Activated CD8-positive, alpha-beta T cell treated with anti-CD3 and anti-CD28 coated beads for 36 hours (primary cell): ENCODE measurements around the gene RFX2. TPM values are rescaled to one million over a fixed set of nuclear protein-coding genes. Genes with fewer than 3 reads are reported as not detected.

Experiments used
- ATAC-seq: fragments of 200-7000 bp; cut with Tn5 transposase; one replicate; pipeline ENCODE4 v1.10.0; 2021; ENCODE audit warnings: mild to moderate bottlenecking, moderate library complexity
- CTCF ChIA-PET: fragments of 350-600 bp; sonication (Branson Sonifier 250); formaldehyde crosslinking; loops from one replicate; lab custom pipeline; 2021; ENCODE audit warnings: antibody characterized with exemption; lab: Charles Lee
- POLR2A ChIA-PET: fragments of 350-600 bp; sonication (Branson Sonifier 250); formaldehyde crosslinking; loops from one replicate; lab custom pipeline; 2021; ENCODE audit warnings: antibody characterized with exemption; lab: Charles Lee
- DNase-seq: peaks from one replicate; pipeline ENCODE4 v3.0.0-alpha.2; 2020
- H3K27ac Mint-ChIP-seq: one replicate; pipeline ENCODE4 v1.8.0; 2021; ENCODE audit warnings: mild to moderate bottlenecking, mixed read lengths
- H3K27me3 Mint-ChIP-seq: one replicate; pipeline ENCODE4 v1.8.0; 2021; ENCODE audit warnings: mixed read lengths
- H3K36me3 Mint-ChIP-seq: one replicate; pipeline ENCODE4 v1.8.0; 2021; ENCODE audit warnings: low read depth, mixed read lengths
- H3K4me1 Mint-ChIP-seq: one replicate; pipeline ENCODE4 v1.8.0; 2021; ENCODE audit warnings: low read depth, mixed read lengths
- H3K4me3 Mint-ChIP-seq: one replicate; pipeline ENCODE4 v1.8.0; 2021; ENCODE audit warnings: mild to moderate bottlenecking, moderate library complexity, mixed read lengths
- H3K9me3 Mint-ChIP-seq: one replicate; pipeline ENCODE4 v1.8.0; 2021; ENCODE audit warnings: mixed read lengths
- intact Hi-C: fragments of 100-400 bp; cut with micrococcal nuclease; formaldehyde crosslinking; loops from one replicate; pipeline ENCODE4 v1.10.0; 2022
- total RNA-seq, 2 experiments: library from RNA; stranded (reverse); gene quantifications; one replicate each; pipeline ENCODE4 v1.2.3, GENCODE V29; 2021
- TF ChIP-seq, protein P1 (sequence below): fragments of 200-600 bp; IDR thresholded peaks from one replicate; pipeline ENCODE4 v1.8.0; 2022; ENCODE audit warnings: antibody characterized with exemption, mild to moderate bottlenecking

RFX2 gene
- total RNA-seq, 2 experiments from 2014 or later, result 8.9 to 10.5 TPM

DNA sequence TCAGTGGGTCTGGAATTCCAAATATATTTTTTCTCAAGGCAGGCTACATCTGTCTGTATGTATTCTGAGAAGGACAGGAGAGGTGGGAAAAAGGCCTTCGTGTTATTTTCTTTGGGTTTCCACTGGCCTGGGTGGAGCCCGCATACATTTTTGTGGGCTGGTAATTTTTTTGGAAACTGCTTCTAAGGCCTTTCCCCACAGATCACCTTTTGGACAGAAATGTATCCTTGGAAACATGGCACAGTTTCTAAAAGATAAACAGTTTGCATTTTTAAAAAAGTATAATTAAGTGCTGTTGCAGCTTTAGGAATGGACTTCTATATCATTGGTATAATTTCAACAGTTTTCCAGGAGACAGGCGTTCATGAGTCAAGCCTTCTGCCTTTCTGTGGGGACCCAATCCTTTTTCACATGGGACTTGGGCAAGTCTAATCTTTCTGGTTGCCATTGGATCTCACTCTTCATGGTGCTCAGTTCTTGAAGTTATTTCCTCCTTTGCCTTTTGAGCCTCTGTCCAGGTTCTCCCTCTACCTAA, 8.9 kb downstream of the RFX2 start:
- Mint-ChIP-seq H3K9me3 (peaks cover 4% of the 10 kb centered on the region), H3K36me3 (peaks cover 5% of the 10 kb centered on the region), H3K27me3 (no peaks in the 10 kb centered on the region), H3K27ac (no peak overlapping the region), H3K4me1 (peaks cover 12% of the 10 kb centered on the region), H3K4me3 (no peak overlapping the region)
- CTCF ChIA-PET, result interaction anchor here (1.3 to 1.4 kb wide), 2 partner anchors 24 to 53 kb away, joined by 4 read pairs; no protein-coding TSS in a partner anchor
- TF ChIP-seq, protein P1, sequence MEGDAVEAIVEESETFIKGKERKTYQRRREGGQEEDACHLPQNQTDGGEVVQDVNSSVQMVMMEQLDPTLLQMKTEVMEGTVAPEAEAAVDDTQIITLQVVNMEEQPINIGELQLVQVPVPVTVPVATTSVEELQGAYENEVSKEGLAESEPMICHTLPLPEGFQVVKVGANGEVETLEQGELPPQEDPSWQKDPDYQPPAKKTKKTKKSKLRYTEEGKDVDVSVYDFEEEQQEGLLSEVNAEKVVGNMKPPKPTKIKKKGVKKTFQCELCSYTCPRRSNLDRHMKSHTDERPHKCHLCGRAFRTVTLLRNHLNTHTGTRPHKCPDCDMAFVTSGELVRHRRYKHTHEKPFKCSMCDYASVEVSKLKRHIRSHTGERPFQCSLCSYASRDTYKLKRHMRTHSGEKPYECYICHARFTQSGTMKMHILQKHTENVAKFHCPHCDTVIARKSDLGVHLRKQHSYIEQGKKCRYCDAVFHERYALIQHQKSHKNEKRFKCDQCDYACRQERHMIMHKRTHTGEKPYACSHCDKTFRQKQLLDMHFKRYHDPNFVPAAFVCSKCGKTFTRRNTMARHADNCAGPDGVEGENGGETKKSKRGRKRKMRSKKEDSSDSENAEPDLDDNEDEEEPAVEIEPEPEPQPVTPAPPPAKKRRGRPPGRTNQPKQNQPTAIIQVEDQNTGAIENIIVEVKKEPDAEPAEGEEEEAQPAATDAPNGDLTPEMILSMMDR, result no peak
- POLR2A ChIA-PET, result interaction anchor here (0.9 to 1.4 kb wide), 2 partner anchors 16 to 30 kb away, joined by 3 read pairs; no protein-coding TSS in a partner anchor
- intact Hi-C loops, result no loop called here
- no peak for DNase-seq
- ATAC-seq, result no peak

DNA sequence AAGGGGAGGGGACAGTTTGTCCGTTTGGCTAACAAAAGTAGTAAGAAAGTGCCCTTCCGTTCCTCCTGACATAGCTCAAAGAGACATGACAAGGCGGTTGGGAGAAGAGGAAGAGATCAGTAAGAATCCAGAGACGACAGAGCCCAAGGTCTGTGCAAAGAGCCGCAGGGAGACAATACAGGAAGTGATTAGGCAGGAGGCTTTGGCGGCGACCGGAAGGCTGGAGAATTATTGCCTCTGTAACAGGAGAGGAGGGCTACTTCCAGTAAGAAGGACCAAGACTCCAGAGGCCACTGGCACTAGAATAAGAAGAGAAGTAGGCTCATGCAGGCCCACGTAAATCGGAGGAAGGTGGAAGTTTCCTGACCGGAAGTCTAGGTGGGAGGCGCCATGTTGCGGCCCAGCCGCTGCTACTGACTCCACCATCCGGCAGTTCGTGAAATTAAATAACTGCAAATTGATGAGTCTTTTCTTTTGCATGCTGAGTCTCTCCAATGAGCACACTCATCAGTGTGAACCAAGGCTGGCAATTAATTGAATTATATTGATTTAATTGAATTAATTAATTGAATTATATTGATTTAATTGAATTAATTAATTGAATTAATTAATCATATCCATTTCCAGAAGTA, 9.9 kb downstream of the RFX2 start:
- POLR2A ChIA-PET, result interaction anchor here (0.6 to 1.4 kb wide), 3 partner anchors 9 to 24 kb away, joined by 3 read pairs; no protein-coding TSS in a partner anchor
- Mint-ChIP-seq H3K36me3 (peaks cover 5% of the 10 kb centered on the region), H3K27ac (peak overlapping the region; percentile 87), H3K9me3 (peaks cover 4% of the 10 kb centered on the region), H3K4me1 (peaks cover 12% of the 10 kb centered on the region), H3K4me3 (peak overlapping the region; percentile 67), H3K27me3 (no peaks in the 10 kb centered on the region)
- ATAC-seq, result peak; percentile 79
- TF ChIP-seq, protein P1, result no peak
- intact Hi-C loops, result no loop called here
- DNase-seq, result peak; percentile 63
- CTCF ChIA-PET, result interaction anchor here (0.9 to 1.4 kb wide), 6 partner anchors 26 to 132 kb away, joined by 3 to 8 read pairs (median 4); no protein-coding TSS in a partner anchor

DNA sequence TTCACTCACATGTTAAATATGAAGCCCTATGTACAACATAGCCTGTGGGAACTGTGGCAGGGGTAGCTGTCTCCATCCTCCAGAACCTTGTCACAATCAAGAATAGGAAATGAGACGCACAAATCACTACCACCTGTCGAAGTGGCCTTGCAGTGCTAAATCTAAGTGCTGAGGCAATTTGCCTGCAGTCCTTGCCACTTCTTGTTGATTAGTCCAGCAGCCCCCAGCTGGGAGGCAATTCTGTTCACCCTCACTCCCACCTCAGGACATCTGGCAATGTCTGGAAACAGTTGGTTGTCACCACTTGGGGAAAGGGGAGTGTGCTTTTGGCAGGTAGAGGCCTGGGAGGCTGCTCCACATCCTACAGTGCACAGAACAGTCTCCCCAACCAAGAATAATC, 10.7 kb downstream of the RFX2 start:
- TF ChIP-seq, protein P1, result no peak
- ATAC-seq (no peak), DNase-seq (no peak)
- H3K4me1 Mint-ChIP-seq, result peaks cover 12% of the 10 kb centered on the region
- H3K27ac Mint-ChIP-seq, result peak overlapping the region; percentile 87
- POLR2A ChIA-PET, result interaction anchor here (0.6 to 0.8 kb wide), 2 partner anchors 10 to 23 kb away, joined by 3 read pairs; no protein-coding TSS in a partner anchor
- no peaks in the 10 kb centered on the region for H3K27me3 Mint-ChIP-seq
- peak overlapping the region; percentile 67 for H3K4me3 Mint-ChIP-seq
- H3K9me3 Mint-ChIP-seq, result peaks cover 4% of the 10 kb centered on the region
- intact Hi-C loops, result no loop called here
- peaks cover 5% of the 10 kb centered on the region for H3K36me3 Mint-ChIP-seq
- CTCF ChIA-PET, result interaction anchor here (0.9 to 1.4 kb wide), 6 partner anchors 12 to 131 kb away, joined by 3 to 8 read pairs (median 4); no protein-coding TSS in a partner anchor

DNA sequence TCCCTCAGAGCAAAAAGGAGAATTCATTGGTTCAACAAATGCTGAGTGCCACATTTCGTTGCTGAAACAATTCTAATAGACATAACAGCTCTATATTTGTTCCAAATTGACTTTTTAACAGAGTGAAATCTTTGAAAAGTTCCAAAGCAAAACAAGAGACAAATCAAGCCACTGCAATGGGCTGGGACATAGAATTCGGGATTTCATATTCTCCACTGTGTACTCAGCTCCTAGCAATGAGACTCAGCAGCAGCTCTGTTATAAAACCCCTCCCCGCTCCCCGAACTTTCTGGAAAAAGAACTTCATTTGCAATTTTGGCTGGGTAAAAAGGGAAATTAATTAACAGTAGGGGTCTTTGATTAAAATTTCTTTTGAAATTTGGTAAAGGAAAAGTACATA, 11.3 kb downstream of the RFX2 start:
- Mint-ChIP-seq H3K9me3 (peaks cover 4% of the 10 kb centered on the region), H3K27ac (no peak overlapping the region), H3K27me3 (no peaks in the 10 kb centered on the region), H3K4me1 (peaks cover 12% of the 10 kb centered on the region), H3K36me3 (peaks cover 5% of the 10 kb centered on the region), H3K4me3 (no peak overlapping the region)
- intact Hi-C loops, result no loop called here
- ChIA-PET CTCF (interaction anchor here (1.2 to 1.7 kb wide), 6 partner anchors 11 to 131 kb away, joined by 3 to 9 read pairs (median 4); no protein-coding TSS in a partner anchor), POLR2A (interaction anchor here (0.6 to 1.2 kb wide), 2 partner anchors 10 to 23 kb away, joined by 3 to 5 read pairs; no protein-coding TSS in a partner anchor)
- DNase-seq (no peak), ATAC-seq (no peak)
- TF ChIP-seq, protein P1, result no peak
